ENCODE measurements around the gene PTTG2.

Gene PTTG2

DNA sequence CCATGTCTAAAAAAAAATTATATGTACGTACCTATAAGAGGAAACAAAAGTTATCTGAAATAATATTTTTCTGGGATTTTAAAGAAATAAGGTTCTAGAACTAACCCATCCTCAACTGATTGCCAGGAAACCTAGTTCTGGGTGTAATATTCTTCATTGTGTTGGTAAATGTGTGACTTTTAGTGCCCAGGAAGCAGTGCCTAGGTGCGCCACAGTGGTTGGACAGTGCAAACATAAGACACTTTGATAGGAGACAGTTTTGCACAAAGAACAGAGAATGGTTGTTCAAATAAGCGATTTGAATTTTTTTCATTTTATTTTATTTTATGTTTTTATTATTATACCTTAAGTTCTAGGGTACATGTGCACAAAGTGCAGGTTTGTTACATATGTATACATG, 22.0 kb upstream of the PTTG2 start:
- Histone ChIP-seq H3K27ac (ENCODE audit: low read depth, low read length) (no peak overlapping the region), H3K9me3 (ENCODE audit: insufficient read depth, low read length) (no peaks in the 10 kb centered on the region), H3K9me2 (replicated peaks; ENCODE audit: insufficient read depth, low read length) (no peaks in the 10 kb centered on the region), H3K79me2 (ENCODE audit: insufficient read depth, low read length) (no peaks in the 10 kb centered on the region), H3K4me3 (ENCODE audit: insufficient read depth, low read length, poor library complexity, severe bottlenecking) (no peak overlapping the region), H4K20me1 (ENCODE audit: low read depth, low read length) (no peaks in the 10 kb centered on the region), H3K4me2 (ENCODE audit: low read depth, low read length, poor library complexity, severe bottlenecking) (no peak overlapping the region), H3K9ac (ENCODE audit: low read length) (no peak overlapping the region), H3F3A (ENCODE audit: insufficient read depth) (no peaks in the 10 kb centered on the region), H3K36me3 (ENCODE audit: low read length) (no peaks in the 10 kb centered on the region), H3K27me3 (ENCODE audit: low read length) (no peaks in the 10 kb centered on the region), H2AFZ (ENCODE audit: low read depth, low read length, severe bottlenecking) (no peak overlapping the region)
- TF ChIP-seq EZH2phosphoT487 (conservative IDR thresholded peaks at IDR 0.05; ENCODE audit: low read length) = no peak
- TF ChIP-seq, protein P1, sequence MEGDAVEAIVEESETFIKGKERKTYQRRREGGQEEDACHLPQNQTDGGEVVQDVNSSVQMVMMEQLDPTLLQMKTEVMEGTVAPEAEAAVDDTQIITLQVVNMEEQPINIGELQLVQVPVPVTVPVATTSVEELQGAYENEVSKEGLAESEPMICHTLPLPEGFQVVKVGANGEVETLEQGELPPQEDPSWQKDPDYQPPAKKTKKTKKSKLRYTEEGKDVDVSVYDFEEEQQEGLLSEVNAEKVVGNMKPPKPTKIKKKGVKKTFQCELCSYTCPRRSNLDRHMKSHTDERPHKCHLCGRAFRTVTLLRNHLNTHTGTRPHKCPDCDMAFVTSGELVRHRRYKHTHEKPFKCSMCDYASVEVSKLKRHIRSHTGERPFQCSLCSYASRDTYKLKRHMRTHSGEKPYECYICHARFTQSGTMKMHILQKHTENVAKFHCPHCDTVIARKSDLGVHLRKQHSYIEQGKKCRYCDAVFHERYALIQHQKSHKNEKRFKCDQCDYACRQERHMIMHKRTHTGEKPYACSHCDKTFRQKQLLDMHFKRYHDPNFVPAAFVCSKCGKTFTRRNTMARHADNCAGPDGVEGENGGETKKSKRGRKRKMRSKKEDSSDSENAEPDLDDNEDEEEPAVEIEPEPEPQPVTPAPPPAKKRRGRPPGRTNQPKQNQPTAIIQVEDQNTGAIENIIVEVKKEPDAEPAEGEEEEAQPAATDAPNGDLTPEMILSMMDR (IDR thresholded peaks at IDR 0.05; ENCODE audit: insufficient read depth, low read length, poor library complexity, severe bottlenecking) = no peak

DNA sequence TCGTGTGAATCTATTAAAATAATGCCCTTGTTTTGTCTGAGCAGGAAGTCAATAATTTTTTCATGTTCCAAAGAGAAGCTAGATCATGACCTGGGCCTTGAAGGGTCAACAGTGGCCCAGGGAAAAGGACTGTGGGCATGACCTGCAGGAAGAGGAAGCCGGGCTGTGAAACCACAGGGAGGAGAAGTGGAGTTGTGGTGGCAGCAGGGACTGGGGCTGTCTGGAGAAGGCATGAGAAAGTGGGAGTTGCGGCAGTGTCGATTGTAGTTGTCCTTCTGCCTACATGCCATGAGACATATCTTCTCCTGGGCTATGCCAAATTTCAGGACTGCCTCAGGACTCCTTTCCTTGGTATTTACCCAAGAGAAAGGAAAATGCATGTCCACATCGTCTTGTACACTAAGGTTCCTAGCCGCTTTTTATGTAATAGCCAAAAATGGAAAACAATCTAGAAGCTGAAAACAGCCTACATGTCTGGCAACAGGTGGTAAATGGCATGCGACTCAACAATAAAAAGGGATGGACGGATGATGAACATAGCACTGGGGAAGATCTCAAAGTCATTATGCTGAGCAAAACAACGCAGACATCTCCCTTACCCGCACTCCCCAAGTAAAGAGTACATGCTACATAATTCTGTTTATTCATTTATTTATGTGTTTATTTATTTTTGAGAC, 13.6 kb upstream of the PTTG2 start:
- Histone ChIP-seq H2AFZ (ENCODE audit: low read depth, low read length, severe bottlenecking) (no peak overlapping the region), H3K4me2 (ENCODE audit: low read depth, low read length, poor library complexity, severe bottlenecking) (no peak overlapping the region), H3K9me2 (replicated peaks; ENCODE audit: insufficient read depth, low read length) (no peaks in the 10 kb centered on the region), H4K20me1 (ENCODE audit: low read depth, low read length) (no peaks in the 10 kb centered on the region), H3K79me2 (ENCODE audit: insufficient read depth, low read length) (no peaks in the 10 kb centered on the region), H3K27ac (ENCODE audit: low read depth, low read length) (no peak overlapping the region), H3F3A (ENCODE audit: insufficient read depth) (no peaks in the 10 kb centered on the region), H3K36me3 (ENCODE audit: low read length) (no peaks in the 10 kb centered on the region), H3K9ac (ENCODE audit: low read length) (no peak overlapping the region), H3K9me3 (ENCODE audit: insufficient read depth, low read length) (no peaks in the 10 kb centered on the region), H3K27me3 (ENCODE audit: low read length) (no peaks in the 10 kb centered on the region), H3K4me3 (ENCODE audit: insufficient read depth, low read length, poor library complexity, severe bottlenecking) (no peak overlapping the region)
- TF ChIP-seq, protein P1 (IDR thresholded peaks at IDR 0.05; ENCODE audit: insufficient read depth, low read length, poor library complexity, severe bottlenecking) = no peak
- TF ChIP-seq EZH2phosphoT487 (conservative IDR thresholded peaks at IDR 0.05; ENCODE audit: low read length) = no peak

DNA sequence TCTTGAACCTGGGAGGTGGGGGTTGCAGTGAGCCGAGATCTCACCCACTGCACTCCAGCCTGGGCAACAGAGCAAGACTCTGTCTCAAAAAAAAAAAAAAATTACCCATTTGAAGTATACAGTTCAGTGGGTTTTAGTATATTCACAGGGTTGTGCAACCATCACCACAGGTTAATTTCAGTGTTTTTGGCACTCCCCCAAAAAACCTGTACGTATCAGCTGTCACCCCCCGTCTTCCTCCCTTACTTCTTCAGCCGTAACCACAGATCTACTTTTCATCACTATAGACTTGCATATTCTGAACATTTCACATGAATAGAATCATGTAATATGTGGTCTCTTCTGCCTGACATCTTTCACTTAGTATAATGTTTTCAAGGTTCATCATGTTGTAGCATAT, 11.7 kb upstream of the PTTG2 start:
- Histone ChIP-seq H2AFZ (ENCODE audit: low read depth, low read length, severe bottlenecking) (no peak overlapping the region), H3K4me3 (ENCODE audit: insufficient read depth, low read length, poor library complexity, severe bottlenecking) (no peak overlapping the region), H3K9me3 (ENCODE audit: insufficient read depth, low read length) (no peaks in the 10 kb centered on the region), H3K27me3 (ENCODE audit: low read length) (no peaks in the 10 kb centered on the region), H3F3A (ENCODE audit: insufficient read depth) (no peaks in the 10 kb centered on the region), H3K27ac (ENCODE audit: low read depth, low read length) (no peak overlapping the region), H3K79me2 (ENCODE audit: insufficient read depth, low read length) (no peaks in the 10 kb centered on the region), H3K9me2 (replicated peaks; ENCODE audit: insufficient read depth, low read length) (no peaks in the 10 kb centered on the region), H3K4me2 (ENCODE audit: low read depth, low read length, poor library complexity, severe bottlenecking) (no peak overlapping the region), H3K9ac (ENCODE audit: low read length) (no peak overlapping the region), H4K20me1 (ENCODE audit: low read depth, low read length) (no peaks in the 10 kb centered on the region), H3K36me3 (ENCODE audit: low read length) (no peaks in the 10 kb centered on the region)
- no peak for TF ChIP-seq EZH2phosphoT487 (conservative IDR thresholded peaks at IDR 0.05; ENCODE audit: low read length)
- TF ChIP-seq, protein P1 (IDR thresholded peaks at IDR 0.05; ENCODE audit: insufficient read depth, low read length, poor library complexity, severe bottlenecking) = no peak
